Epithelial cell of prostate (primary cell): ENCODE data around the gene PPARGC1A.
A peak's percentile ranks its signal among the peaks of the same experiment; 100 is the strongest.

ENCODE experiments used
- DNase-seq: peaks from one replicate; pipeline ENCODE4 v3.0.0-alpha.2; 2011; ENCODE audit warnings: low read depth, low spot score
- H3K27ac ChIP-seq: fragments of 450-650 bp; 2 replicates; pipeline ENCODE4 v1.5.1; 2017; ENCODE audit warnings: mild to moderate bottlenecking

The PPARGC1A gene

GRCh38 chr4:23884261-23884660 is 5.6 kb downstream of the PPARGC1A start:
- peak overlapping the region; percentile 13 for H3K27ac ChIP-seq
- DNase-seq: no peak

- H3K27ac ChIP-seq: no peak overlapping the region
- peak; percentile 37 for DNase-seq
Observed at GRCh38 chr4:23882976-23883531, 6.8 kb downstream of the PPARGC1A start.

GRCh38 chr4:23881674-23882337 is 8.0 kb downstream of the PPARGC1A start:
- DNase-seq: no peak
- peak overlapping the region; percentile 45 for H3K27ac ChIP-seq

GRCh38 chr4:23881052-23881501 is 8.8 kb downstream of the PPARGC1A start:
- H3K27ac ChIP-seq: peak overlapping the region; percentile 45
- no peak for DNase-seq

GRCh38 chr4:23878912-23879732 is 10.7 kb downstream of the PPARGC1A start:
- DNase-seq: no peak
- no peak overlapping the region for H3K27ac ChIP-seq

- no peak overlapping the region for H3K27ac ChIP-seq
- DNase-seq: no peak
Observed at GRCh38 chr4:23878246-23878891, 11.5 kb downstream of the PPARGC1A start.

GRCh38 chr4:23877758-23878229 is 12.1 kb downstream of the PPARGC1A start:
- no peak for DNase-seq
- no peak overlapping the region for H3K27ac ChIP-seq

- DNase-seq: no peak
- no peak overlapping the region for H3K27ac ChIP-seq
Observed at GRCh38 chr4:23876418-23877089, 13.3 kb downstream of the PPARGC1A start.

GRCh38 chr4:23875317-23875716 is 14.5 kb downstream of the PPARGC1A start:
- no peak overlapping the region for H3K27ac ChIP-seq
- DNase-seq: no peak

GRCh38 chr4:23874536-23874901 is 15.3 kb downstream of the PPARGC1A start:
- no peak for DNase-seq
- no peak overlapping the region for H3K27ac ChIP-seq

- H3K27ac ChIP-seq: no peak overlapping the region
- DNase-seq: no peak
Observed at GRCh38 chr4:23873717-23874535, 15.9 kb downstream of the PPARGC1A start.

- DNase-seq: no peak
- H3K27ac ChIP-seq: no peak overlapping the region
Observed at GRCh38 chr4:23871426-23871825, 18.4 kb downstream of the PPARGC1A start.

- no peak overlapping the region for H3K27ac ChIP-seq
- DNase-seq: no peak
Observed at GRCh38 chr4:23866450-23867075, 23.3 kb downstream of the PPARGC1A start.

- no peak for DNase-seq
- no peak overlapping the region for H3K27ac ChIP-seq
Observed at GRCh38 chr4:23861897-23862296, 27.9 kb downstream of the PPARGC1A start.

GRCh38 chr4:23860919-23861318 is 28.9 kb downstream of the PPARGC1A start:
- no peak overlapping the region for H3K27ac ChIP-seq
- no peak for DNase-seq

GRCh38 chr4:23857367-23857959 is 32.4 kb downstream of the PPARGC1A start:
- no peak overlapping the region for H3K27ac ChIP-seq
- no peak for DNase-seq

- DNase-seq: no peak
- no peak overlapping the region for H3K27ac ChIP-seq
Observed at GRCh38 chr4:23856630-23857029, 33.2 kb downstream of the PPARGC1A start.

GRCh38 chr4:23855912-23856605 is 33.8 kb downstream of the PPARGC1A start:
- no peak overlapping the region for H3K27ac ChIP-seq
- DNase-seq: no peak
